ENCODE measurements around the gene EXOC6B. TPM values are rescaled to one million over a fixed set of nuclear protein-coding genes. Genes with fewer than 3 reads are reported as not detected.
"Not testable (repeated sequence)": the region's sequence is repeated elsewhere in the genome, so short reads cannot be mapped to it uniquely, and the experiment has no call there.

The EXOC6B gene
- polyA plus RNA-seq, 1 donor from 2014 or later, result 3.2 TPM

DNA sequence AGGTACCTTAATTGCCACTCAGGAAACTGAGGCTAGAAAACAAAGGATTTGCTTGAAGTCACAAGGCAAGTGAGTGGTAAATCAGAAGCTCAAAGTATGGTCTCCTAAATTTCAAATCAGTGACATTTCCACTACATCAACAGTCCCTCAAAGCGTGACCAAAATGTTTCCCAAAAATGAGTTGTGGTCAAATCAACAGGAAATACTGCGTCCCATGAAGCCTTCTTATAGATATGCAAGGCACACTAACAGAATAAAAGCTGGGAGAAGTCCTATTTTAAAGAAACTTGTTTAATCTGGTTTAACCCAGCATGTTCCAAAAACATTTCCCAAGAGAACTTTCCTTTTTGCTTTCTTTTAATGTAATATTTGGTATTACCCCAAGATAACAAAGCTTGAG, 249.4 kb downstream of the EXOC6B start:
- H3K9me3 Mint-ChIP-seq, result no peaks in the 10 kb centered on the region
- H3K4me3 Mint-ChIP-seq, result no peak overlapping the region
- no peak overlapping the region for H3K27ac Mint-ChIP-seq
- H3K4me1 Mint-ChIP-seq, result peaks cover 0 to 5% (median 0%) of the 10 kb centered on the region in 3 donors
- peaks cover 9% of the 10 kb centered on the region for H3K36me3 Mint-ChIP-seq
- no peaks in the 10 kb centered on the region for H3K27me3 Mint-ChIP-seq

DNA sequence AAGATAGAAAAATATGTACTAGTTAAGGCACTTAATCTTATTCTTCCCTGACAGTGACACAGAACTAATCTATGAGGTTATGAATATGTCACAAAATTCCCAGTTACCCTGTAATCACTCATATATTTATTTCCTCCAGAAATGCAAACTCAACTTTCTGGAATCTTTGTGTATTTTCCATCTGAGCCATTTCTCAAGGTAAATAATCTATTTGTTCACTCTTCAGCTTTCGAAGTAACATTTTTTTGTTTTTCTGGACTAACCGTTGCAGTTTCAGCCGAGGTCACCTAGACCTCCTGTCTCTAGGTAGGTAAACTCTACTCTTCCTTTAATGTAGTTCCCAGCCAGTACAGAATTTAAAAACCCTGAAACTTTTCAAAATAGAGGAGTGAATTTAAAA, 250.9 kb downstream of the EXOC6B start:
- Mint-ChIP-seq H3K36me3 (peaks cover 9% of the 10 kb centered on the region), H3K4me3 (no peak overlapping the region), H3K27ac (no peak overlapping the region), H3K9me3 (no peaks in the 10 kb centered on the region), H3K4me1 (peaks cover 0 to 5% (median 0%) of the 10 kb centered on the region in 3 donors), H3K27me3 (no peaks in the 10 kb centered on the region)

DNA sequence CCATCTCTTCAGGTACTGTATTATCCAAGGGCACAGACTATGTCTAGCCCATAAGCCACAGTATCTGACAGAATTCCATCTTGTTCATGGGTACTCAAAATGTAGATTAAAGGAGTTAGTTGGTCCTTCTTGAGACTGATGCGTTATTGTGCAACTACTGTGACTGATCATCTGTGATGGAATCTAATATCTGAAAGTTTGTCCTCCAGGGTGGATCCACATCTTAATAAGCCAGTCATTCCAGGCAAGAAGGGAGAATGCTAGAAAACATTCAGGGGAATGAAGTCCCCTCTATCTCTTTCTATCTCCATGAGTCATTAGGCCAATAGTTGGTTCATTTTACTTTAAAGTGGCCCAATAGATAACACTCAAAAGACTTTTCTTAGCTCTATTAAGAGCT, 252.6 kb downstream of the EXOC6B start:
- no peaks in the 10 kb centered on the region for H3K27me3 Mint-ChIP-seq
- peaks cover 9% of the 10 kb centered on the region for H3K36me3 Mint-ChIP-seq
- H3K4me1 Mint-ChIP-seq, result no peaks in the 10 kb centered on the region
- no peak overlapping the region for H3K27ac Mint-ChIP-seq
- H3K9me3 Mint-ChIP-seq, result no peaks in the 10 kb centered on the region
- H3K4me3 Mint-ChIP-seq, result no peak overlapping the region

DNA sequence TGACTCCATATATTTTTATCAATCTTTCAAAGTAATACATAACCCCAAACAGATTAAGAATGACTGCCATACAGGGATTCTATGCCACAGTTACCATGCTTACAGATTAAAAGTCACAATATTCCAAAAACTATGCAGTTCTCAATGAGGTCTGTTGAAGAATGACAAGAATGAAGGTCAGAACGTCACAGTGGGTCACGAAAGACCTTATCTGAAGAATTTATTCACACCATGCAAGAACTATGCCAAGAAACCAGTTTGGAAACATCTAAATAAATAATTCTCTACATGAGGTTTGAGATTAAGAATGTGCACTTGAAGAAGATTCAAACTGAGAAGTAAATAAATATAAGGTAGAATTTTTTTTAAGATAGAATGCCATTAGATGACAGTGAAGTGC, 253.3 kb downstream of the EXOC6B start:
- H3K4me3 Mint-ChIP-seq, result no peak overlapping the region
- no peaks in the 10 kb centered on the region for H3K4me1 Mint-ChIP-seq
- H3K9me3 Mint-ChIP-seq, result no peaks in the 10 kb centered on the region
- peaks cover 11% of the 10 kb centered on the region for H3K36me3 Mint-ChIP-seq
- H3K27me3 Mint-ChIP-seq, result no peaks in the 10 kb centered on the region
- no peak overlapping the region for H3K27ac Mint-ChIP-seq

DNA sequence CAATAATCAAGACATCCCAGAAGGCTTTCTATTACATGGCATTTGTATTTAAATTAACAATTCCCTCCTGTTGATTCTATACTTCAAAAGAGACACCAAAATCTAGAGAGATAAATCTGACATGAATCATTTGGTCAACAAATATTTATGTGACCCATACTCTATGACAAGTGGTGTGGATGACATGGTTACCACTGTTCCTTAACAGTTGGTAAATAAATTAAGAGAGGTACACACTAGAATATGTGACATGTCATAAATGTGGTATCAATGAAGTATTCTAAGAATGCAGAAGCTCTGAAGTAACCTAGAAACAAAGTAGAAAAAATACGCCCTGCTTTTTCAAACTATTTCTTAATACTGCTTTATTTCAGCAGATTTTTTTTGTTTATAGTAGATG, 255.4 kb downstream of the EXOC6B start:
- Mint-ChIP-seq H3K4me3 (no peak overlapping the region), H3K27me3 (no peaks in the 10 kb centered on the region), H3K4me1 (no peaks in the 10 kb centered on the region), H3K36me3 (peaks cover 8% of the 10 kb centered on the region), H3K9me3 (no peaks in the 10 kb centered on the region), H3K27ac (no peak overlapping the region)

DNA sequence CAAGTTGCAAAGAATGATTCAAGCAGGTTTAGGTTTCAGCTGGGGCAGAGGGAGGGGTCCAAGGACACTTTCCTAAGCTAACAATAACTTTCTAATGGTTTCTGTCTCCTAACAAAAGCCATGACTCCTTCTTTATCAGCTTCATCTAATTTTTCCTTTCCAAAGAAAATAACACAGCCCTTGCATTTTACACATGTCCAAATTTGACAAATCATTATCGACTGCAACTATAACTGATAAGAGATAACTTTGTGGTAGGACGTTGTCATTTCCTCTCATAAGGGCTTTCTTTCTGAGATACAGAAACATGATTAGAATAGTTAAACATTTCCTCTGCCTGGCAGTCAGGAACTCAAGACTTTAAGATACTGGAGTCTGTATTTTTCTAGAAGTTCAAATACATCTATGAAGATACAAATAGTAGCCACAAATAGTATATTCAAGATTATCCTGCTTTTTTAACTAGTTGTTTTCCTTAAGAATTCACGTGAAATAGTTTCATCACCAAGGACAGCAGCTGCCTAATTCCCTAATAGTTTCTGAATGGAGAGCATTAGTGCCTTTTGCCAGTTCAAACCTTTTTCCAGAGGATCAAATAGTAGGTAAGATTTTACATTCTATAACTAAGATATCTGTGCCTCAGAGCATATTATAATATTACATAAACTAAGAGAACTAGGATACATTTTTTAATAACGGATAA, 263.2 kb downstream of the EXOC6B start:
- Mint-ChIP-seq H3K36me3 (peaks cover 6% of the 10 kb centered on the region), H3K9me3 (no peaks in the 10 kb centered on the region), H3K4me3 (no peak overlapping the region), H3K27me3 (no peaks in the 10 kb centered on the region), H3K4me1 (peaks cover 2 to 5% (median 2%) of the 10 kb centered on the region in 3 donors), H3K27ac (no peak overlapping the region)

DNA sequence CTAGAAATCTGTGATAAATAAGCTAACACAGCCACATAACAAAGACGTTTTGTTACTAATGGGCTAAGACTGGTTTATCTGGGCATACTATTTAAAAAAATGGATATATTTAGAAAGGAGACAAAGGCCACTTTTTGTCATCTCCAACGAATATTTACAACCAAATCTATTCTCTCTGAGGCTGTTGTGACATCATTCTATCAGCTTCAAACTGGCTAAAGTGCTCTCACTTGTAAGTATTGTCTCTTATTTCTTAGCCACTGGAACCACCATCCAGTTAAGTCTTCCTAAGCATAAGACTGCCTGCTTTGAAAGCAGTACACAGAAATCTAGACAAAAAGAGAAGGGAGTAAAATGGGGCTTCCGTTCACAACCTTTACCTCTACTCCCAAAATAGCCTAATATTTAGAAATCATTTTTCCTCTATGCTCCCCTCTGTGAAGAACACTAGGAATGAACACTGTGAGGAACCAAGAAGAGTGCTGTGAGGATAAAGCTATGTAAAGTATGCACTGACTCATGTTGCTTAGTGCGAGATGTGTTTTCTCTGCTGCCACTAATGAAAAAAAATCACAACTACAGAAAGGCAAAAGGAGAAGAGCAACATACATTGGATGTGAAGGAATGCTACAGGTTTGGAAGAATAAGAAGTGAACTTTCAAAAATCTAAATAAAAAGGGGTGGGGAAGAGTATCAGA, 264.1 kb downstream of the EXOC6B start:
- no peaks in the 10 kb centered on the region for H3K27me3 Mint-ChIP-seq
- H3K4me3 Mint-ChIP-seq, result no peak overlapping the region
- no peak overlapping the region for H3K27ac Mint-ChIP-seq
- H3K9me3 Mint-ChIP-seq, result no peaks in the 10 kb centered on the region
- H3K4me1 Mint-ChIP-seq, result peaks cover 2 to 5% (median 2%) of the 10 kb centered on the region in 3 donors
- peaks cover 8% of the 10 kb centered on the region for H3K36me3 Mint-ChIP-seq

DNA sequence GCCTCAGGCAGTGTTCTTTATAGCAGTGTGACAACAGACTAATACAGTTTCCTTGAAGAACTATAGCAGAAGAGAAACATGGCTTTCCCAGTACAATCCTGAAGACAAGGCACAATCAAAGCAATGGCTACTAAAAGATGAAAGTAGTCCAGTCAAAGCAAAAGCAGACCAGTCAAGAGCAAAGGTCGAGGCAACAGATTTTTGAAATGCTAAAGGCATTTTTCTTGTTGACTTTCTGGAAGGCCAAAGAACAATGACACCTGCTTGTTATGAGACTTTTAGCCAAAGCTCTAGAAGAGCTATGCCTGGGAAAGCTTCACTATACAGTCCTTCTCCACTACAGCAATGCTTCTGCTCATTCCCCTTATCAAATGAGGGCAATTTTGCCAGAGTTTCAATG, 269.9 kb downstream of the EXOC6B start:
- Mint-ChIP-seq H3K9me3 (peaks cover 0 to 5% (median 2%) of the 10 kb centered on the region in 3 donors), H3K27ac (no peak overlapping the region)

DNA sequence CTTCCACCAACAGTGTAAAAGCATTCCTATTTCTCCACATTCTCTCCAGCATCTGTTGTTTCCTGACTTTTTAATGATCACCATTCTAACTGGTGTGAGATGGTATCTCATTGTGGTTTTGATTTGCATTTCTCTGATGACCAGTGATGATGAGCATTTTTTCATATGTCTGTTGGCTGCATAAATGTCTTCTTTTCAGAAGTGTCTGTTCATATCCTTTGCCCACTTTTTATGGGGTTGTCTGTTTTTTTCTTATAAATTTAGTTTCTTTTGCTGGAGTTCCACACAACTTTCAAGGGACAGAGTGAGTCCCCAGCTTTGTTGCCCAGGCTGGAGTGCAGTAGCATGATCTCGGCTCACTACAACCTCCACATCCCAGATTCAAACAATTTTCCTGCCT, 270.5 kb downstream of the EXOC6B start:
- Mint-ChIP-seq H3K36me3 (peaks cover 15% of the 10 kb centered on the region), H3K4me3 (peak overlapping the region in 1 of 4 donors; percentile 37)
- not testable (repeated sequence) for H3K4me1 Mint-ChIP-seq, H3K9me3 Mint-ChIP-seq, H3K27ac Mint-ChIP-seq, H3K27me3 Mint-ChIP-seq

More for the DNA sequence above, 269.9 kb downstream of the EXOC6B start:
- no peaks in the 10 kb centered on the region for H3K27me3 Mint-ChIP-seq
- peaks cover 2 to 5% (median 2%) of the 10 kb centered on the region in 3 donors for H3K4me1 Mint-ChIP-seq
- peaks cover 17% of the 10 kb centered on the region for H3K36me3 Mint-ChIP-seq
- H3K4me3 Mint-ChIP-seq, result peak overlapping the region in 1 of 4 donors; percentile 37

DNA sequence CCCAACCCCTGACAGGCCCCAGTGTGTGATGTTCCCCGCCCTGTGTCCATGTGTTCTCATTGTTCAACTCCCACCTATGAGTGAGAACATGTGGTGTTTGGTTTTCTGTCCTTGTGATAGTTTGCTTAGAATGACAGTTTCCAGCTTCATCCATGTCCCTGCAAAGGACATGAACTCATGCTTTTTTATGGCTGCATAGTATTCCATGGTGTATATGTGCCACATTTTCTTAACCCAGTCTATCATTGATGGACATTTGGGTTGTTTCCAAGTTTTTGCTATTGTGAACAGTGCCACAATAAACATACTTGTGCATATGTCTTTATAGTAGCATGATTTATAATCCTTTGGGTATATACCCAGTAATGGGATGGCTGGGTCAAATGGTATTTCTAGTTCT, 270.9 kb downstream of the EXOC6B start:
- H3K4me3 Mint-ChIP-seq, result not testable (repeated sequence)

DNA sequence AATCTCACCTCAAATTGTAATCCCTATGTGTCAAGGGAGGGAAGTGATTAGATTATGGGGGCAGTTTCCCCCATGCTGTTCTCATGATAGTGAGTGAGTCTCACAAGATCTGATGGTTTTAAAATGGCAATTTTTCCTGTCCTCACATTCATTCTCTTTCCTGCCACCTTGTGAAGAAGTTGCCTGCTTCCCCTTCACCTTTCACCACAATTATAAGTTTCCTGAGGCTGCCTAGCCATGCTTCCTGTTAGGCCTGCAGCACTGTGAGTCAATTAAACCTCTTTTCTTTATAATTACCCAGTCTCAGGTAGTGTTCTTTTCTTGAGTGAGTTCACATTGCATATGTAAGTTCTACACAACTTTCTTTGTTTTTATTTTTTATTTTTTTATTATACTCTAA, 271.5 kb downstream of the EXOC6B start:
- no peaks in the 10 kb centered on the region for H3K4me1 Mint-ChIP-seq
- no peaks in the 10 kb centered on the region for H3K27me3 Mint-ChIP-seq
- no peak overlapping the region for H3K27ac Mint-ChIP-seq
- no peak overlapping the region for H3K4me3 Mint-ChIP-seq
- peaks cover 0 to 5% (median 2%) of the 10 kb centered on the region in 3 donors for H3K9me3 Mint-ChIP-seq
- H3K36me3 Mint-ChIP-seq, result peaks cover 15% of the 10 kb centered on the region

More for the DNA sequence above, 270.9 kb downstream of the EXOC6B start:
- H3K36me3 Mint-ChIP-seq, result peaks cover 15% of the 10 kb centered on the region
- not testable (repeated sequence) for H3K9me3 Mint-ChIP-seq, H3K27ac Mint-ChIP-seq, H3K27me3 Mint-ChIP-seq, H3K4me1 Mint-ChIP-seq

DNA sequence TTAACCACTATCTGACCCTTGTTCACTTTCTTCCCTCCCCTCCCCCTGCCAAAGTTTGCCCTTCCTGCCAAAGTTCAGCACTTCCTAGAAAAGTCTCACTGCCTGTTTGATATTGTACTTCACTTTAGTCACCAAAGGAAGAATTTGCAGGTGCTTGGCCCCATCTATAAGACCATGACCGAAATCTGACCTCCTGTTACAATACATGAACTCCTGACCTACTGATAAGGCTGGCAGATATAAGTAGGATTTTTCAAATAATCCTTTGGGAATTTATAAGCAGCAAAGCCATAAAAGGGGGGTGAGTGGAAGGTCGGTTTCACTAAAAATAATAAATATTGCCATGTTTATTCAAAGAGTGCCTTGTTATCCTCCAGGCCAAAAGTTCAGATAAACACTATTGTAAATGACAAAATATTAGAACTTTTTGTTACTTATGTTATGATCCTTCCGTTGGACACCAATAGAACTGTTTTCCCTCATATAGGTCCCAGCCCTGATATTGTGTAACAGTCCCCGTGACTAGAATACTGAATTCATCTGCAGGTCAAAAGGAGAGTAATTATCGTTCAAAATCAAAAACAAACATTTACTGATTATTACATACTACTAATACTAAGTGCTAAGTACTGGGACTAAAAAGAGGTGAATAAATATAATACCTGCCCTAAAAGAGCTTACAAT, 277.6 kb downstream of the EXOC6B start:
- H3K4me3 Mint-ChIP-seq, result no peak overlapping the region
- H3K4me1 Mint-ChIP-seq, result no peaks in the 10 kb centered on the region
- H3K36me3 Mint-ChIP-seq, result peaks cover 1% of the 10 kb centered on the region
- no peaks in the 10 kb centered on the region for H3K27me3 Mint-ChIP-seq
- H3K9me3 Mint-ChIP-seq, result no peaks in the 10 kb centered on the region
- H3K27ac Mint-ChIP-seq, result no peak overlapping the region

DNA sequence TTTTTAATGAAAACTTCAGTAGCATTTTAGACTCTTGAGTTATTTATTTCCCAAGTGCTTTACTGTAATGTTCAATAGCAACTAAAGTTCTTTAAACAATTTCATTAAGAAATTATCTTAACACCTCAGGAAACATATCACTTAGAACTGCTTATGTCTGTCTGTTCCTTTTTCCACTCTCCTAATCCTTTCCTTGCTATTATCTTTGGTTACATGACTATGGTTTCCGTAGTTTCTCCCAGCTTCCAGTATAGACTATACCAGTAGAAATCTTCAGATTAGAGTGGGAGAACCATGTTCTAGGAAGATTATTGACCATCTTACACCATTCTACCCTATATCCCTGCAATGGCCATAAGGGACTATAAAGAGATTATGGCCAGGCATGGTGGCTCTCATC, 280.0 kb downstream of the EXOC6B start:
- Mint-ChIP-seq H3K36me3 (peaks cover 1% of the 10 kb centered on the region), H3K27ac (no peak overlapping the region), H3K4me3 (no peak overlapping the region)

DNA sequence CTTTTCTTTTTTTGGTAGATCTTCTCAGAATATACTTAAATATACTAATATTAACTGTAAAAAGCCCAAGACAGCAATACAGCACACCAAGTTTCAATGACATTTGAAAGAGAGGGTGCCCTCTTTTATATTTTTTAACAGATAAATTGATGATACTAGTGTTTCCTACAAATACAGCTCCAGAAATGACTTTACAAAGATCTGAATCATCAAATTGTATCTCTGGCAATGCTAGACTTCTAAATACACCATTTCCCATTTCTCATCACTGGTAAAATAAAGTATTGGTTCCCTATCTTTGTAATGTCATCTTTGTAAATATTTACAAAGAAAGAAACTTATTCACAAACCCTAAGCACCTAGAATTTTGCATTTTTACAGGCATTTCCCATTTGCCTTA, 281.3 kb downstream of the EXOC6B start:
- H3K27me3 Mint-ChIP-seq, result no peaks in the 10 kb centered on the region
- no peaks in the 10 kb centered on the region for H3K4me1 Mint-ChIP-seq
- H3K4me3 Mint-ChIP-seq, result no peak overlapping the region
- peaks cover 1% of the 10 kb centered on the region for H3K36me3 Mint-ChIP-seq
- H3K27ac Mint-ChIP-seq, result no peak overlapping the region
- peaks cover 0 to 5% (median 0%) of the 10 kb centered on the region in 3 donors for H3K9me3 Mint-ChIP-seq

More for the DNA sequence above, 280.0 kb downstream of the EXOC6B start:
- H3K4me1 Mint-ChIP-seq, result no peaks in the 10 kb centered on the region
- H3K9me3 Mint-ChIP-seq, result peaks cover 0 to 5% (median 0%) of the 10 kb centered on the region in 3 donors
- no peaks in the 10 kb centered on the region for H3K27me3 Mint-ChIP-seq

DNA sequence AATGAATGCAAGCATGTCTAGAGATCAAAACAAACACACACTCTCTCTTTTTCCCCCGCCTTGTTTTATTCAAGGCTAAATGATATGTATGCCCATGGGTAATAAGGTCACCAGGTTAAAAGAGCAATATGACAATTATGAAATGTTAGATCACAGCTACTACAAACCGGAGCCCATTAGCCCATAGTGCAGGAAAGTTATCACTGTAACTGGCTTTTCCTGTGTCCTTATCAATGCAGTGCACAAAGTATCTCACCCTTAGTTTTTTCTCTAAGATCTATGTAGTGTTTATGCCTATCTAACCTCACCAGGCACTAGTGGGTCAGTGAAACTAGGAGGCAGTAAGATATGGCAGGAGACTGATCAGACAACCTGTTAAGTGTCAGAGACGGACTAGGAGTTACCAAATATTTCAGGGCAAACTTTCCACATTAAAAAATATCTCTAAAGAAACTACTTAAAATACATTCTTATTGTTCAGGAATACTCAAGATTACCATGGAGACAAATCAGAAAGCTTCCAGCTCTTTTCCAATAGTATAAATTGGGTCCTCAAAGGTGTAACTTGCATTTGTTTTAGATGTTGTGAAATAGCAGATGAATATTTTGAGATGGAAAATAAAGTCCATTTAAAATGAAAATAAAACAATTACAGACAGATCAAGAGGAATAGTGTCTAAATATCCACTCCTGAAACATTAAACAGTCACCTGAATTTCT, 282.2 kb downstream of the EXOC6B start:
- H3K27ac Mint-ChIP-seq, result no peak overlapping the region
- H3K4me3 Mint-ChIP-seq, result no peak overlapping the region
- H3K27me3 Mint-ChIP-seq, result no peaks in the 10 kb centered on the region
- peaks cover 0 to 5% (median 0%) of the 10 kb centered on the region in 3 donors for H3K9me3 Mint-ChIP-seq
- no peaks in the 10 kb centered on the region for H3K36me3 Mint-ChIP-seq
- H3K4me1 Mint-ChIP-seq, result no peaks in the 10 kb centered on the region

Data from IgD-negative memory B cell (primary cell).